ENCODE measurements around the gene ERAL1.

DNA sequence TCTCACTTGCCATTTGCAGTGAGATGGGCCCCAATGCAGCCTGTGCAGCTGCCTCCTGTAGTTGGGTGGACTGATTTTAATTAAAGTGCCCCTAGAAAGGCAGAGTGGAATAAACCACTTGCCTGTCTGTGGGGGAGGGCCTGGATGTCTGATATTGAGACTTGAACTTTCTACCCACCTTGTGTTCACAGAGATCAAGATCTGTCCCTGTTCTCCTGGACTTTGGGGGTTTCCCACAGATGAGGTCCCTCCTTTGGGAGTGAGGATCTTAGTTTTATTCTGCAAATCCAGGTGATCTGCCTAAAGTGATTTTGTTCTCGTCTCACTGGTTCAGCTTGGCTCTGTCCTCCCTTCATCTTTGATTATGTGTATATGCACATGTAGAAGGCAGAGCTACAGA is 55.7 kb downstream of the ERAL1 start:
- TF ChIP-seq, protein P1, sequence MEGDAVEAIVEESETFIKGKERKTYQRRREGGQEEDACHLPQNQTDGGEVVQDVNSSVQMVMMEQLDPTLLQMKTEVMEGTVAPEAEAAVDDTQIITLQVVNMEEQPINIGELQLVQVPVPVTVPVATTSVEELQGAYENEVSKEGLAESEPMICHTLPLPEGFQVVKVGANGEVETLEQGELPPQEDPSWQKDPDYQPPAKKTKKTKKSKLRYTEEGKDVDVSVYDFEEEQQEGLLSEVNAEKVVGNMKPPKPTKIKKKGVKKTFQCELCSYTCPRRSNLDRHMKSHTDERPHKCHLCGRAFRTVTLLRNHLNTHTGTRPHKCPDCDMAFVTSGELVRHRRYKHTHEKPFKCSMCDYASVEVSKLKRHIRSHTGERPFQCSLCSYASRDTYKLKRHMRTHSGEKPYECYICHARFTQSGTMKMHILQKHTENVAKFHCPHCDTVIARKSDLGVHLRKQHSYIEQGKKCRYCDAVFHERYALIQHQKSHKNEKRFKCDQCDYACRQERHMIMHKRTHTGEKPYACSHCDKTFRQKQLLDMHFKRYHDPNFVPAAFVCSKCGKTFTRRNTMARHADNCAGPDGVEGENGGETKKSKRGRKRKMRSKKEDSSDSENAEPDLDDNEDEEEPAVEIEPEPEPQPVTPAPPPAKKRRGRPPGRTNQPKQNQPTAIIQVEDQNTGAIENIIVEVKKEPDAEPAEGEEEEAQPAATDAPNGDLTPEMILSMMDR (IDR thresholded peaks at IDR 0.05), result no peak
- no peak for TF ChIP-seq POLR2A (IDR thresholded peaks at IDR 0.05)
